Activated T-helper 17 cell treated with anti-CD3 and anti-CD28 coated beads, Interleukin-2, amount 50 U/mL, for 72 hours (primary cell): ENCODE results near the gene HIP1. TPM values are rescaled to one million over a fixed set of nuclear protein-coding genes. Genes with fewer than 3 reads are reported as not detected.
"Not testable (repeated sequence)": the region's sequence is repeated elsewhere in the genome, so short reads cannot be mapped to it uniquely, and the experiment has no call there.

Source experiments
- ATAC-seq: fragments of 150-1000 bp; cut with Tn5 transposase; replicated peaks from 2 replicates; pipeline ENCODE4 v1.10.0; 2021; ENCODE audit warnings: mild to moderate bottlenecking, moderate library complexity
- H3K27ac Mint-ChIP-seq: one replicate; pipeline ENCODE4 v1.8.0; 2022; ENCODE audit warnings: mixed read lengths
- H3K27me3 Mint-ChIP-seq: one replicate; pipeline ENCODE4 v1.8.0; 2022; ENCODE audit warnings: mixed read lengths
- H3K36me3 Mint-ChIP-seq: one replicate; pipeline ENCODE4 v1.8.0; 2022; ENCODE audit warnings: low read depth, mild to moderate bottlenecking, mixed read lengths
- H3K4me1 Mint-ChIP-seq: one replicate; pipeline ENCODE4 v1.8.0; 2022; ENCODE audit warnings: mixed read lengths
- H3K4me3 Mint-ChIP-seq: one replicate; pipeline ENCODE4 v1.8.0; 2022; ENCODE audit warnings: mild to moderate bottlenecking, mixed read lengths
- H3K9me3 Mint-ChIP-seq: one replicate; pipeline ENCODE4 v1.8.0; 2022; ENCODE audit warnings: mixed read lengths
- total RNA-seq, 2 donors: library from RNA; stranded (reverse); gene quantifications; one replicate each; pipeline ENCODE4 v1.2.3, GENCODE V29; 2022

Gene HIP1
- total RNA-seq, 2 donors from 2014 or later, result 9.8 to 13.0 TPM

GRCh38 chr7:75567948-75568595 is 170.7 kb downstream of the HIP1 start:
- no peaks in the 10 kb centered on the region for H3K9me3 Mint-ChIP-seq
- no peak overlapping the region for H3K27ac Mint-ChIP-seq
- peaks cover 9% of the 10 kb centered on the region for H3K36me3 Mint-ChIP-seq
- ATAC-seq, result no peak
- H3K4me3 Mint-ChIP-seq, result no peak overlapping the region
- no peaks in the 10 kb centered on the region for H3K27me3 Mint-ChIP-seq
- no peaks in the 10 kb centered on the region for H3K4me1 Mint-ChIP-seq

GRCh38 chr7:75565132-75565837 is 173.5 kb downstream of the HIP1 start:
- Mint-ChIP-seq H3K4me3 (no peak overlapping the region), H3K9me3 (peaks cover 4% of the 10 kb centered on the region), H3K27me3 (no peaks in the 10 kb centered on the region), H3K4me1 (no peaks in the 10 kb centered on the region), H3K27ac (no peak overlapping the region), H3K36me3 (peaks cover 29% of the 10 kb centered on the region)
- ATAC-seq, result no peak

- no peak for ATAC-seq
- Mint-ChIP-seq H3K4me1 (no peaks in the 10 kb centered on the region), H3K4me3 (no peak overlapping the region), H3K9me3 (peaks cover 4% of the 10 kb centered on the region), H3K27me3 (no peaks in the 10 kb centered on the region), H3K27ac (no peak overlapping the region), H3K36me3 (peaks cover 29% of the 10 kb centered on the region)
Measured at GRCh38 chr7:75563171-75563570, 175.6 kb downstream of the HIP1 start.

GRCh38 chr7:75559976-75560365 is 178.8 kb downstream of the HIP1 start:
- H3K4me1 Mint-ChIP-seq, result no peaks in the 10 kb centered on the region
- no peak overlapping the region for H3K4me3 Mint-ChIP-seq
- peaks cover 4% of the 10 kb centered on the region for H3K9me3 Mint-ChIP-seq
- H3K36me3 Mint-ChIP-seq, result peaks cover 29% of the 10 kb centered on the region
- H3K27me3 Mint-ChIP-seq, result no peaks in the 10 kb centered on the region
- H3K27ac Mint-ChIP-seq, result no peak overlapping the region
- no peak for ATAC-seq

- Mint-ChIP-seq H3K4me3 (no peak overlapping the region), H3K36me3 (peaks cover 29% of the 10 kb centered on the region), H3K27me3 (no peaks in the 10 kb centered on the region), H3K9me3 (peaks cover 4% of the 10 kb centered on the region), H3K27ac (no peak overlapping the region), H3K4me1 (no peaks in the 10 kb centered on the region)
- no peak for ATAC-seq
Measured at GRCh38 chr7:75559355-75559975, 179.3 kb downstream of the HIP1 start.

GRCh38 chr7:75556835-75557234 is 181.9 kb downstream of the HIP1 start:
- H3K9me3 Mint-ChIP-seq, H3K4me3 Mint-ChIP-seq, H3K4me1 Mint-ChIP-seq, H3K27me3 Mint-ChIP-seq, H3K36me3 Mint-ChIP-seq, H3K27ac Mint-ChIP-seq, ATAC-seq: not testable (repeated sequence)

- no peak overlapping the region for H3K4me3 Mint-ChIP-seq
- no peaks in the 10 kb centered on the region for H3K4me1 Mint-ChIP-seq
- no peaks in the 10 kb centered on the region for H3K36me3 Mint-ChIP-seq
- no peaks in the 10 kb centered on the region for H3K27me3 Mint-ChIP-seq
- H3K27ac Mint-ChIP-seq, result no peak overlapping the region
- no peak for ATAC-seq
- H3K9me3 Mint-ChIP-seq, result no peaks in the 10 kb centered on the region
Measured at GRCh38 chr7:75555736-75556135, 183.0 kb downstream of the HIP1 start.

GRCh38 chr7:75546237-75547015 is 192.3 kb downstream of the HIP1 start:
- no peaks in the 10 kb centered on the region for H3K4me1 Mint-ChIP-seq
- H3K27ac Mint-ChIP-seq, result peak overlapping the region; percentile 42
- H3K27me3 Mint-ChIP-seq, result no peaks in the 10 kb centered on the region
- no peaks in the 10 kb centered on the region for H3K36me3 Mint-ChIP-seq
- H3K9me3 Mint-ChIP-seq, result no peaks in the 10 kb centered on the region
- H3K4me3 Mint-ChIP-seq, result no peak overlapping the region
- ATAC-seq, result no peak

- no peaks in the 10 kb centered on the region for H3K9me3 Mint-ChIP-seq
Measured at GRCh38 chr7:75537731-75538130, 201.0 kb downstream of the HIP1 start.

GRCh38 chr7:75536940-75537538 is 201.7 kb downstream of the HIP1 start:
- Mint-ChIP-seq H3K36me3 (no peaks in the 10 kb centered on the region), H3K4me3 (no peak overlapping the region), H3K9me3 (no peaks in the 10 kb centered on the region), H3K27me3 (no peaks in the 10 kb centered on the region), H3K4me1 (peaks cover 4% of the 10 kb centered on the region), H3K27ac (no peak overlapping the region)
- no peak for ATAC-seq

More at GRCh38 chr7:75537731-75538130, 201.0 kb downstream of the HIP1 start:
- peaks cover 4% of the 10 kb centered on the region for H3K4me1 Mint-ChIP-seq
- H3K4me3 Mint-ChIP-seq, result no peak overlapping the region
- no peak for ATAC-seq
- no peak overlapping the region for H3K27ac Mint-ChIP-seq
- no peaks in the 10 kb centered on the region for H3K36me3 Mint-ChIP-seq
- H3K27me3 Mint-ChIP-seq, result no peaks in the 10 kb centered on the region

- H3K4me1 Mint-ChIP-seq, result peaks cover 4% of the 10 kb centered on the region
- H3K27ac Mint-ChIP-seq, result no peak overlapping the region
- H3K9me3 Mint-ChIP-seq, result no peaks in the 10 kb centered on the region
- no peaks in the 10 kb centered on the region for H3K36me3 Mint-ChIP-seq
- no peak for ATAC-seq
- no peaks in the 10 kb centered on the region for H3K27me3 Mint-ChIP-seq
- H3K4me3 Mint-ChIP-seq, result no peak overlapping the region
Measured at GRCh38 chr7:75536491-75536890, 202.2 kb downstream of the HIP1 start.

GRCh38 chr7:75534727-75535307 is 203.9 kb downstream of the HIP1 start:
- H3K9me3 Mint-ChIP-seq, result no peaks in the 10 kb centered on the region
- H3K4me1 Mint-ChIP-seq, result peaks cover 4% of the 10 kb centered on the region
- ATAC-seq, result peak; percentile 89

GRCh38 chr7:75533926-75534325 is 204.8 kb downstream of the HIP1 start:
- Mint-ChIP-seq H3K4me3 (no peak overlapping the region), H3K9me3 (no peaks in the 10 kb centered on the region), H3K4me1 (peaks cover 4% of the 10 kb centered on the region), H3K27ac (peak overlapping the region; percentile 36), H3K27me3 (no peaks in the 10 kb centered on the region), H3K36me3 (no peaks in the 10 kb centered on the region)
- ATAC-seq, result no peak

More at GRCh38 chr7:75534727-75535307, 203.9 kb downstream of the HIP1 start:
- H3K4me3 Mint-ChIP-seq, result peak overlapping the region; percentile 55
- H3K27me3 Mint-ChIP-seq, result no peaks in the 10 kb centered on the region
- no peaks in the 10 kb centered on the region for H3K36me3 Mint-ChIP-seq
- peak overlapping the region; percentile 79 for H3K27ac Mint-ChIP-seq

GRCh38 chr7:75532639-75533038 is 206.1 kb downstream of the HIP1 start:
- Mint-ChIP-seq H3K36me3 (peaks cover 4% of the 10 kb centered on the region), H3K9me3 (no peaks in the 10 kb centered on the region), H3K4me3 (no peak overlapping the region), H3K27me3 (no peaks in the 10 kb centered on the region), H3K27ac (no peak overlapping the region), H3K4me1 (peaks cover 8% of the 10 kb centered on the region)
- no peak for ATAC-seq
